Measurements from ENCODE around the gene KLHDC4.
"Not testable (repeated sequence)": the region's sequence is repeated elsewhere in the genome, so short reads cannot be mapped to it uniquely, and the experiment has no call there.

KLHDC4 gene

GRCh38 chr16:87787451-87788091 is 21.8 kb upstream of the KLHDC4 start:
- not testable (repeated sequence) for DNase-seq

DNA sequence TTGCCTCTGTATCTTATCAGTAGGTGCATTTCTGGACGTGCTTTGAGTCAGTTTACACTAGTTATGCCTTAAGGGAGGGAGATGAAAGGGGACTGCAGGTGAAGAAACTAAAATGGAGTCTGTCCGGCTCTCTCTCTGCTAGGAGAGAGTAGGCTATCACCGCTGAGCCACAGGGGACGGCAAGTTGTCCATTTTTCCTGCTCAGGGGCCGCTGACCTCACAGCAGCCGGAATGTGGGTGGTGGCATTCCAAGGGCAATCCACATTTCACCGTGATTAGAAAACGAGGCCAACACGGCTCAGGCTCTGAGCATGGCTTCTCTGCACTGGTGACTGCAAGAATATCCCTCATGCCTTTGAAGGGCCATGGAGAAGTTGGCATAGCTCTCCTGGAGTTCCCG is 19.0 kb upstream of the KLHDC4 start:
- DNase-seq = no peak

DNA sequence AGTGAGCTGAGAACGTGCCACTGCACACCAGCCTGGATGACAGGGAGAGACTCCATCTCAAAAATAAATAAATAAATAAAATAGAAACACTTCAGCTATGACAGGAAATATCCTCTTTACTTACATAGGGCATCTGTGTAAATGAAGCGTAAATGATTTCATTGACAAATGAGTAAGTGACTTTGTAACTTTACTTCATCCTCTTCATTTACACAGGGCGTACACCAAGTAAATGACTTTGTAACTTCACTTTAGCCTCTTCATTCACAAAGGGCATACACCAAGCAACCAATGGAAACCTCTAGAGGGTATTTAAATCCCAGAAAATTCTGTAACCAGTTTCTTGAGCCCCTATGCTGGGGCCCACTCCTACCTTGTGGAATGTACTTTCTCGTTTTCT is 16.2 kb upstream of the KLHDC4 start:
- no peak for DNase-seq

GRCh38 chr16:87780385-87780989 is 14.7 kb upstream of the KLHDC4 start:
- peak; percentile 23 for DNase-seq

GRCh38 chr16:87778830-87779579 is 13.2 kb upstream of the KLHDC4 start:
- DNase-seq = peak; percentile 87

- no peak for DNase-seq
Observed at GRCh38 chr16:87778476-87778829, 12.7 kb upstream of the KLHDC4 start.

GRCh38 chr16:87773836-87774235 is 8.1 kb upstream of the KLHDC4 start:
- not testable (repeated sequence) for DNase-seq

DNA sequence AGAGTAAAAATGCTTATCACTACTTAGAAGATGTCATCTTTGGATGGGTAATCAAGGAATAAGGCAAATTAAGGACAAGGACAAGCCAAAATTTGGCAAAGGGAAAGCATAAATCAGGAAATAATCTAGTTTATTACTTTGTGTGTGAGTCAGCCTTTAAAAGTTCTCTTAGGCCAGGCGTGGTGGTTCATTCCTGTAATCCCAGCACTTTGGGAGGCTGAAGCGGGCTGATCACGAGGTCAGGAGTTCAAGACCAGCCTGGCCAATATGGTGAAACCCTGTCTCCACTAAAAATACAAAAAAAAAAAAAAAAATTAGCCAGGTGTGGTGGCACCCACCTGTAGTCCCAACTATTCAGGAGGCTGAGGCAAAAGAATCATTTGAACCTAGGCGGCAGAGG is 1.7 kb upstream of the KLHDC4 start:
- not testable (repeated sequence) for DNase-seq

DNA sequence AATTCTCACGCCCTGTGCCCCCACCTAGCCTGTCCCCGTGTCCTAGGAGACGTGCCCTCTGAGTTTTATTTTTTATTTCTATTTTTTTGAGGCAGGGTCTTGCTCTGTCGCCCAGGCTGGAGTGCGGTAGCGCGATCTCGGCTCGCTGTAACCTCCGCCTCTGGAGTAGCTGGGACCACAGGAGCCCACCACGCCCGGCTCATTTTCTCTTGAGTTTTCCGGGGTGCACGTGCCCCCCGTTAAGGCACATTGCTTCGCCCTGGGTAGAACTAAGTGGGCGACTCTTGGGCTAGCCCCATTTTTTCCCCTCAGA is 655 bp upstream of the KLHDC4 start:
- no peak for DNase-seq

- peak; percentile 35 for DNase-seq
Observed at GRCh38 chr16:87765473-87765775, 362 bp downstream of the KLHDC4 start.

DNA sequence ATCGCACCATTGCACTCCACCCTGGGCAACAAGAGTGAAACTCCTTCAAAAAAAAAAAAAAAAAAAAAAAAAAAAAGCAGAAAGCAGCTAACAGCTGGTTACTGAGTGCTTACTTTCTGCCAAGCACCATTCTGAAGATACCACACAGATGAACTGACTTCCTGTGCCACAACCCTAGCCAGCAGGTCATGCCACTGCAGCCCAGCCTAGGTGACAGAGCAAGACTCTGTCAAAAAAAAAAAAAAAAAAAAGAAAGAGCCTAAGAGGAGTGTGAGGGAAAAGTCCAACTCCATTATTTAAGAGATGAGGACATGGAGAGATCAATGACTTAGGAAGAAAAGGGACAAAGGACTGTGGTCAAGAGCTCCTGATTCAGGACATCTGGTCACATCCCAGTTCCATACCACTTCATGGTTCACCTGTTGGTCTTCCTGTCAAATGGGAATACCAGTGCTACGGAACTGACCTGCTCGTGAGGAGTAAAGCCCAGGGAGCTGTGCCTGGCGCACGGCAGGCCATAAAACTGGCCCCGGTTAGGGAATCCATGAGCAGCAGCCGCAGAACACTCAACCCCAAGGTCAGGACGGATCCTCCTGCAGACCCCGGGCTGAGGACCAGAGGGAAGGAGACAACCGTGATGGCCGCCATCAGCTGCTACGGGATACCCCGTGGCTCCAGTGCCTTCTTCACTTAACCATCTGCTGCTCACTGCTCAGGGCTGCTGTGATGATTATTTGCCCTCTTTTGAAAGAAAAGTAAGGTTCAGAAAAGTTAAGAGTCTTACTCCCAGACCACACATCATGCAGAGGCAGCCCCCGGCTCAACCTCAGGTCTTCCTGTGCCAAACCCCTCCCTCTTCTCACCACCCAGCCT is 950 bp downstream of the KLHDC4 start:
- peak; percentile 17 for DNase-seq

DNA sequence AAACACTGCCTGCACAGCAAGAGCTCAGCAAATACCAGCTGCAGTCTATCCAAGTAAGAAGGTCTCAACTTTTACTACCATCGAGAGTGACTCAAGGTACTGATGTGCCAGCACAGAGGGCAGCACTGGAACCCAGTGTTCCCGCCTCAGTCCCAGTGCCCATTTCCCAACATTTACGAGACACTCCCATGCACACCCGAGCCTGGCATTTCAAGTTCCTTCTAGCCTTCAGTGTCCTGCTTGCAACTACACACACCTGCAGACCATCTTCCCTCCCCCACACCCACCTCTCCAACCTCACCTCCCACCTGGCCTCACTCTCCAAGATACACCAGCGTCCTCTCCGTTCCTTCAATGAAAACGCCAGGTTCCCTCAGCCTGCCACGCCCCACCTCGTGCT is 3.2 kb downstream of the KLHDC4 start:
- DNase-seq = no peak

GRCh38 chr16:87762071-87762571 is 3.7 kb downstream of the KLHDC4 start:
- DNase-seq = no peak

- DNase-seq = no peak
Observed at GRCh38 chr16:87761060-87761459, 4.7 kb downstream of the KLHDC4 start.

GRCh38 chr16:87757841-87758426 is 7.9 kb downstream of the KLHDC4 start:
- DNase-seq = no peak

DNA sequence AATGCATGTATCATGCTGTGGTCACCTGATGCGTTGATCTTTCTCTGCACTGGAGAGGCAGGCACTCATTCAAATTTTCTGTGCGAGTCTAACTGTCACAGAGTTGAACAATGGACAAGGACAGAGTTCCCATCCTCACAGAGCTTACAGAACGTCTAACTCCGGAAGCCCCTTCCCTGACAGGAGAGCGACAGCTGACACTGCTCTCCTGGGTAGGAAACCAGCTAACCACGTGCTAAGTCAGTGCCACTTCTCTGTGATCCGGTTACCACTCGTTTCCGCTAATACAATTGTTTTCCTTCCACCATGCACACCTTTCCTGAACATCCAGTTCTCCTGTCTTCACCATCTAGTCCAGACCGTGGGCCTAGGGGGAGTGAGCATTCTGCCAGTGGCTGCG is 11.3 kb downstream of the KLHDC4 start:
- DNase-seq = no peak

GRCh38 chr16:87747626-87748414 is 18.0 kb downstream of the KLHDC4 start:
- DNase-seq = no peak

- no peak for DNase-seq
Observed at GRCh38 chr16:87746178-87746577, 19.6 kb downstream of the KLHDC4 start.

DNA sequence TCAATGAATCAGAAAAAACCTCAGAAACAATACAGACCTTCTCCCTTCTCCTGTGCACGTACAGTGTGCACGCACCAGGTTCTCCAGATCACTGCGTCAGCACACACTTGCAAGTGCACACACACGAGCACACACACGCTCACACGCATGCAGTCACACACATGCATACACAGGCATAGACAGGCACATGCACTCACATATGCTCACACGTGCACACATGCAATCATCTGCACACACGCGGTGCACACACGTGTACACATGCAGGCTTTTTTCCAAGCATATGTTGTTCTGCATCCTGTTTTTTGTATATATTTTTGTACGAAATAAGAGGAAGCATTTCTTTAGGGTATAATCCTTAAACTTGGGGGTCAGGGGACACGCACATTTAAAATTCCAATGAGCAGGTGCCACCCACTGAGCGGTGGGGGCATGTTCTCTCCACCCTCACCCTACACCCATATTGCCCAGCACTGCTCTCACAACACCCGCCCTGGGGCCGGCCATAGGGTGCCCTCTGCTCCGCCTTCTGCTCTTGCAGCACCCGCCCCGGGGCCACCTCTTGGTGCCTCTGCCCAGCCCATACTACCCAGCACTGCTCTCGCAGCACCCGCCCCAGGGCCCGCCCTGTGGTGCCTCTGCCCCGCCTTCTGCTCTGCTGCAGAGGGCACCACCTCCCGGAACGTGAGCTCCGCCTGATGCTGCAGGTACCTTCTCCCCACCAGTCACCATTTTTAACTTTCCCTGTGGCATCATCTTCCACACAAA is 20.9 kb downstream of the KLHDC4 start:
- DNase-seq = no peak

GRCh38 chr16:87742781-87743490 is 22.9 kb downstream of the KLHDC4 start:
- DNase-seq = no peak

Data from effector CD4-positive, alpha-beta T cell (primary cell).